Testis (tissue), 3 donors: ENCODE measurements around the gene TCF7L1. TPM values are rescaled to one million over a fixed set of nuclear protein-coding genes. Genes with fewer than 3 reads are reported as not detected.
A peak's percentile ranks its signal among the peaks of the same experiment; 100 is the strongest.

ENCODE experiments used
- DNase-seq: peaks from one replicate; pipeline ENCODE4 v3.0.0-alpha.2; 2019
- H3K27ac ChIP-seq, 2 donors: fragments of 200-600 bp; sonication (generic); one replicate each; pipeline ENCODE4 v1.5.1; 2019
- H3K27me3 ChIP-seq: fragments of 200-600 bp; sonication (generic); one replicate; pipeline ENCODE4 v1.5.1; 2019
- H3K36me3 ChIP-seq: fragments of 200-600 bp; sonication (generic); one replicate; pipeline ENCODE4 v1.5.1; 2017; ENCODE audit warnings: low read depth; ENCODE audit errors: missing control alignments
- H3K4me1 ChIP-seq: fragments of 200-600 bp; sonication (generic); one replicate; pipeline ENCODE4 v1.5.1; 2019
- H3K4me3 ChIP-seq, 2 donors: fragments of 200-600 bp; sonication (generic); one replicate each; pipeline ENCODE4 v1.5.1; 2017 to 2019
- H3K9me3 ChIP-seq: fragments of 200-600 bp; sonication (generic); one replicate; pipeline ENCODE4 v1.5.1; 2017
- CTCF ChIP-seq, 3 experiments: fragments of 450-650 bp in 2 of 3; fragments of 200-600 bp in 1 of 3; sonication (generic) in 1 of 3; IDR thresholded peaks; one replicate each; pipeline ENCODE4 v1.5.1; 2016 to 2019; ENCODE audit warnings: antibody characterized with exemption in 3 of 3, mild to moderate bottlenecking in 2 of 3, moderate library complexity in 1 of 3
- POLR2A ChIP-seq: fragments of 450-650 bp; IDR thresholded peaks from one replicate; pipeline ENCODE4 v1.6.1; 2017; ENCODE audit warnings: antibody characterized with exemption, mild to moderate bottlenecking, moderate library complexity
- WGBS, 2 donors: methylation state at CpG; one replicate each; pipeline ENCODE4 v1.1.5; 2018; 5-methylcytosine and 5-hydroxymethylcytosine counted together
- intact Hi-C: fragments of 100-400 bp; cut with DNase I; formaldehyde crosslinking; loops from one replicate; pipeline ENCODE4 v1.15.1; 2023; ENCODE audit warnings: low total_unique reads
- polyA plus RNA-seq: library from polyadenylated mRNA; stranded (reverse); fragments of 350-450 nt; fragmentation: Illumina TruSeq; extraction: RNeasy Lipid Tissue Mini Kit (QIAGEN cat#74804); gene quantifications from one replicate; pipeline ENCODE4 v1.2.3, GENCODE V29; 2014; ENCODE audit warnings: low read depth, low replicate concordance; ENCODE audit not compliant: insufficient read depth
- total RNA-seq, 2 donors: library from RNA; depleted of rRNA; stranded (reverse); fragments of >200 nt; gene quantifications; one replicate each; pipeline ENCODE4 v1.2.3, GENCODE V29; 2016

The TCF7L1 gene
- total and polyA plus RNA-seq, 3 donors from 2014 or later: 6.7 to 11.9 (median 6.7) TPM

- H3K4me3 ChIP-seq: no peak overlapping the region
- DNase-seq: no peak
- H3K27ac ChIP-seq: no peak overlapping the region
- H3K4me1 ChIP-seq: peaks cover 6% of the 10 kb centered on the region
- TF ChIP-seq POLR2A: no peak
- no peak for TF ChIP-seq CTCF (IDR thresholded peaks at IDR 0.05)
- H3K36me3 ChIP-seq: no peaks in the 10 kb centered on the region
- H3K9me3 ChIP-seq: no peaks in the 10 kb centered on the region
- 70 to 84% methylated on average over 3 of the region's 3 CpGs for WGBS, 2 donors
- intact Hi-C loops: loop anchor here (5.0 kb wide), 1 partner anchor 147 kb away; no protein-coding TSS in a partner anchor
- no peaks in the 10 kb centered on the region for H3K27me3 ChIP-seq
Measured at GRCh38 chr2:85129861-85130260, 3.3 kb upstream of the TCF7L1 start.

- TF ChIP-seq CTCF (IDR thresholded peaks at IDR 0.05) (no peak), POLR2A (no peak)
- 66 to 68% methylated on average over 2 of the region's 2 CpGs for WGBS, 2 donors
- Histone ChIP-seq H3K27ac (no peak overlapping the region), H3K9me3 (no peaks in the 10 kb centered on the region), H3K27me3 (no peaks in the 10 kb centered on the region), H3K4me3 (no peak overlapping the region), H3K4me1 (peaks cover 10% of the 10 kb centered on the region), H3K36me3 (no peaks in the 10 kb centered on the region)
- intact Hi-C loops: loop anchor here (5.0 kb wide), 1 partner anchor 147 kb away; no protein-coding TSS in a partner anchor
- DNase-seq: no peak
Measured at GRCh38 chr2:85130407-85130806, 2.8 kb upstream of the TCF7L1 start.

- Histone ChIP-seq H3K27me3 (no peaks in the 10 kb centered on the region), H3K9me3 (no peaks in the 10 kb centered on the region), H3K4me1 (peaks cover 10% of the 10 kb centered on the region), H3K27ac (no peak overlapping the region), H3K4me3 (no peak overlapping the region), H3K36me3 (no peaks in the 10 kb centered on the region)
- TF ChIP-seq CTCF (IDR thresholded peaks at IDR 0.05) (peak in 1 of 3 experiments; percentile 29), POLR2A (no peak)
- intact Hi-C loops: loop anchor here (5.0 kb wide), 1 partner anchor 146 kb away; no protein-coding TSS in a partner anchor
- peak; percentile 28 for DNase-seq
- WGBS, 2 donors: 34 to 43% methylated on average over 7 of the region's 7 CpGs
Measured at GRCh38 chr2:85131116-85131515, 2.1 kb upstream of the TCF7L1 start.

- no peak for DNase-seq
- no peaks in the 10 kb centered on the region for H3K9me3 ChIP-seq
- no peaks in the 10 kb centered on the region for H3K27me3 ChIP-seq
- intact Hi-C loops: loop anchor here (5.0 kb wide), 1 partner anchor 145 kb away; no protein-coding TSS in a partner anchor
- peak overlapping the region; percentile 77 to 86 for H3K27ac ChIP-seq
- H3K4me1 ChIP-seq: peaks cover 13% of the 10 kb centered on the region
- WGBS, 2 donors: 13 to 18% methylated on average over 8 to 14 of the region's 14 CpGs
- no peaks in the 10 kb centered on the region for H3K36me3 ChIP-seq
- peak overlapping the region; percentile 55 to 64 for H3K4me3 ChIP-seq
- no peak for TF ChIP-seq POLR2A
- TF ChIP-seq CTCF (IDR thresholded peaks at IDR 0.05): no peak
Measured at GRCh38 chr2:85132397-85132796, 795 bp upstream of the TCF7L1 start.

GRCh38 chr2:85133751-85134254 is 611 bp downstream of the TCF7L1 start:
- DNase-seq: peak; percentile 35
- H3K27ac ChIP-seq: peak overlapping the region; percentile 71 to 86
- no peak for TF ChIP-seq POLR2A
- TF ChIP-seq CTCF (IDR thresholded peaks at IDR 0.05): no peak
- H3K9me3 ChIP-seq: no peaks in the 10 kb centered on the region
- no peaks in the 10 kb centered on the region for H3K36me3 ChIP-seq
- peak overlapping the region; percentile 55 to 79 for H3K4me3 ChIP-seq
- intact Hi-C loops: loop anchor here (5.0 kb wide), 1 partner anchor 143 kb away; no protein-coding TSS in a partner anchor
- peaks cover 13% of the 10 kb centered on the region for H3K4me1 ChIP-seq
- no peaks in the 10 kb centered on the region for H3K27me3 ChIP-seq
- 0% methylated on average over 7 to 54 of the region's 57 CpGs for WGBS, 2 donors
